Ishikawa (cell line): Measurements from ENCODE around the gene ADIPOQ.

Experiments
- CEBPB ChIP-seq: IDR thresholded peaks from 2 replicates; pipeline ENCODE4 v1.6.1; 2012
- FOXM1 ChIP-seq: IDR thresholded peaks from 2 replicates; pipeline ENCODE4 v1.6.1; 2012; ENCODE audit warnings: low read depth, borderline replicate concordance
- RAD21 ChIP-seq: IDR thresholded peaks from 2 replicates; pipeline ENCODE4 v1.6.1; 2012; ENCODE audit warnings: low read depth
- TAF1 ChIP-seq: IDR thresholded peaks from 2 replicates; pipeline ENCODE4 v1.6.1; 2012; ENCODE audit warnings: low read depth, mild to moderate bottlenecking
- TCF12 ChIP-seq: IDR thresholded peaks from 2 replicates; pipeline ENCODE4 v1.6.1; 2012; ENCODE audit warnings: low read depth
- YY1 ChIP-seq: IDR thresholded peaks from 2 replicates; pipeline ENCODE4 v1.6.1; 2012; ENCODE audit warnings: low read depth
- TF ChIP-seq, protein P1 (sequence below): IDR thresholded peaks from 2 replicates; pipeline ENCODE4 v1.6.1; 2012
- TF ChIP-seq, protein P2 (sequence below): IDR thresholded peaks from 2 replicates; pipeline ENCODE4 v1.6.1; 2012; ENCODE audit warnings: low read depth, mild to moderate bottlenecking
- TF ChIP-seq, protein P3 (sequence below): IDR thresholded peaks from 2 replicates; pipeline ENCODE4 v1.6.1; 2012

DNA sequence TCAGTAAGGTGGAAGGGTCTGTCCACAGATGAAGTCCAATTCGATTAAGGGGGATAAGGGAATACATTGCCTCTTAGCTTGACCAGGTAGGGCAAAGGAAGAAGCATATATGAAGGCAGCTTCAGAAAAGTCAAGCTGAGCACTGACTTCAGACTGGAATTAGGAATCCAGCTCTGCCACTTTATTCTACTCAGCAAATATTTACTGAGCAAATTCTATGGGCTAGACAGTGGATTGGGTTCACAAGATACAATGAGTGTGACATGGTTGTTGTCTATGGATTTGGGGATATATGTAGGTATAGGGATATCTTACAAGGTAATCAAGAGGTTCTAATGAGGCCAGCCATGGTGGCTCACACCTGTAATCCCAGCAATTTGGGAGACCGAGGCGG is 526 bp downstream of the ADIPOQ start:
- TF ChIP-seq CEBPB (no peak), RAD21 (no peak), YY1 (no peak), FOXM1 (no peak), TCF12 (no peak), TAF1 (no peak)
- TF ChIP-seq, protein P1, sequence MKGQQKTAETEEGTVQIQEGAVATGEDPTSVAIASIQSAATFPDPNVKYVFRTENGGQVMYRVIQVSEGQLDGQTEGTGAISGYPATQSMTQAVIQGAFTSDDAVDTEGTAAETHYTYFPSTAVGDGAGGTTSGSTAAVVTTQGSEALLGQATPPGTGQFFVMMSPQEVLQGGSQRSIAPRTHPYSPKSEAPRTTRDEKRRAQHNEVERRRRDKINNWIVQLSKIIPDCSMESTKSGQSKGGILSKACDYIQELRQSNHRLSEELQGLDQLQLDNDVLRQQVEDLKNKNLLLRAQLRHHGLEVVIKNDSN: no peak
- TF ChIP-seq, protein P2, sequence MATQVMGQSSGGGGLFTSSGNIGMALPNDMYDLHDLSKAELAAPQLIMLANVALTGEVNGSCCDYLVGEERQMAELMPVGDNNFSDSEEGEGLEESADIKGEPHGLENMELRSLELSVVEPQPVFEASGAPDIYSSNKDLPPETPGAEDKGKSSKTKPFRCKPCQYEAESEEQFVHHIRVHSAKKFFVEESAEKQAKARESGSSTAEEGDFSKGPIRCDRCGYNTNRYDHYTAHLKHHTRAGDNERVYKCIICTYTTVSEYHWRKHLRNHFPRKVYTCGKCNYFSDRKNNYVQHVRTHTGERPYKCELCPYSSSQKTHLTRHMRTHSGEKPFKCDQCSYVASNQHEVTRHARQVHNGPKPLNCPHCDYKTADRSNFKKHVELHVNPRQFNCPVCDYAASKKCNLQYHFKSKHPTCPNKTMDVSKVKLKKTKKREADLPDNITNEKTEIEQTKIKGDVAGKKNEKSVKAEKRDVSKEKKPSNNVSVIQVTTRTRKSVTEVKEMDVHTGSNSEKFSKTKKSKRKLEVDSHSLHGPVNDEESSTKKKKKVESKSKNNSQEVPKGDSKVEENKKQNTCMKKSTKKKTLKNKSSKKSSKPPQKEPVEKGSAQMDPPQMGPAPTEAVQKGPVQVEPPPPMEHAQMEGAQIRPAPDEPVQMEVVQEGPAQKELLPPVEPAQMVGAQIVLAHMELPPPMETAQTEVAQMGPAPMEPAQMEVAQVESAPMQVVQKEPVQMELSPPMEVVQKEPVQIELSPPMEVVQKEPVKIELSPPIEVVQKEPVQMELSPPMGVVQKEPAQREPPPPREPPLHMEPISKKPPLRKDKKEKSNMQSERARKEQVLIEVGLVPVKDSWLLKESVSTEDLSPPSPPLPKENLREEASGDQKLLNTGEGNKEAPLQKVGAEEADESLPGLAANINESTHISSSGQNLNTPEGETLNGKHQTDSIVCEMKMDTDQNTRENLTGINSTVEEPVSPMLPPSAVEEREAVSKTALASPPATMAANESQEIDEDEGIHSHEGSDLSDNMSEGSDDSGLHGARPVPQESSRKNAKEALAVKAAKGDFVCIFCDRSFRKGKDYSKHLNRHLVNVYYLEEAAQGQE: no peak
- TF ChIP-seq, protein P3, sequence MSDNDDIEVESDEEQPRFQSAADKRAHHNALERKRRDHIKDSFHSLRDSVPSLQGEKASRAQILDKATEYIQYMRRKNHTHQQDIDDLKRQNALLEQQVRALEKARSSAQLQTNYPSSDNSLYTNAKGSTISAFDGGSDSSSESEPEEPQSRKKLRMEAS: no peak
